ENCODE results near the gene NPAS3. TPM values are rescaled to one million over a fixed set of nuclear protein-coding genes. Genes with fewer than 3 reads are reported as not detected.

Gene NPAS3
- total RNA-seq, 1 donor from 2014 or later = 0.70 TPM

GRCh38 chr14:33432407-33433023 lies 493.8 kb downstream of the NPAS3 start:
- peak; percentile 32 for DNase-seq (ENCODE audit: low read depth)

- no peak for DNase-seq (ENCODE audit: low read depth)
Measured at GRCh38 chr14:33433396-33433795, 494.7 kb downstream of the NPAS3 start.

- peak; percentile 70 for DNase-seq (ENCODE audit: low read depth)
Measured at GRCh38 chr14:33435911-33436689, 497.4 kb downstream of the NPAS3 start.

GRCh38 chr14:33441633-33442032 lies 503.0 kb downstream of the NPAS3 start:
- no peak for DNase-seq (ENCODE audit: low read depth)

GRCh38 chr14:33444136-33444535 lies 505.5 kb downstream of the NPAS3 start:
- no peak for DNase-seq (ENCODE audit: low read depth)

- no peak for DNase-seq (ENCODE audit: low read depth)
Measured at GRCh38 chr14:33449268-33449667, 510.6 kb downstream of the NPAS3 start.

GRCh38 chr14:33449703-33450395 lies 511.2 kb downstream of the NPAS3 start:
- DNase-seq (ENCODE audit: low read depth) = no peak

GRCh38 chr14:33450416-33450815 lies 511.7 kb downstream of the NPAS3 start:
- DNase-seq (ENCODE audit: low read depth) = no peak

GRCh38 chr14:33451211-33451610 lies 512.5 kb downstream of the NPAS3 start:
- peak; percentile 15 for DNase-seq (ENCODE audit: low read depth)

- no peak for DNase-seq (ENCODE audit: low read depth)
Measured at GRCh38 chr14:33452995-33453394, 514.3 kb downstream of the NPAS3 start.

GRCh38 chr14:33454022-33454595 lies 515.4 kb downstream of the NPAS3 start:
- DNase-seq (ENCODE audit: low read depth) = no peak

- DNase-seq (ENCODE audit: low read depth) = no peak
Measured at GRCh38 chr14:33454707-33455106, 516.0 kb downstream of the NPAS3 start.

GRCh38 chr14:33455654-33456345 lies 517.1 kb downstream of the NPAS3 start:
- no peak for DNase-seq (ENCODE audit: low read depth)

GRCh38 chr14:33457021-33457420 lies 518.3 kb downstream of the NPAS3 start:
- no peak for DNase-seq (ENCODE audit: low read depth)

- DNase-seq (ENCODE audit: low read depth) = no peak
Measured at GRCh38 chr14:33457617-33458016, 518.9 kb downstream of the NPAS3 start.

GRCh38 chr14:33460164-33460563 lies 521.5 kb downstream of the NPAS3 start:
- no peak for DNase-seq (ENCODE audit: low read depth)

- DNase-seq (ENCODE audit: low read depth) = no peak
Measured at GRCh38 chr14:33461036-33461435, 522.4 kb downstream of the NPAS3 start.

GRCh38 chr14:33463731-33464130 lies 525.1 kb downstream of the NPAS3 start:
- no peak for DNase-seq (ENCODE audit: low read depth)

GRCh38 chr14:33464254-33464962 lies 525.7 kb downstream of the NPAS3 start:
- DNase-seq (ENCODE audit: low read depth) = no peak

- peak; percentile 59 for DNase-seq (ENCODE audit: low read depth)
Measured at GRCh38 chr14:33465846-33466700, 527.4 kb downstream of the NPAS3 start.
